ENCODE data around the gene JAML. TPM values are rescaled to one million over a fixed set of nuclear protein-coding genes. Genes with fewer than 3 reads are reported as not detected.
A peak's percentile ranks its signal among the peaks of the same experiment; 100 is the strongest.

JAML gene
- total RNA-seq, 2 donors from 2014 or later, result 3.3 to 12.0 TPM

GRCh38 chr11:118172356-118172755 lies 52.5 kb downstream of the JAML start:
- Histone ChIP-seq H3K4me3 (no peak overlapping the region), H3K9ac (ENCODE audit: low read depth in 2 of 2, low read length in 2 of 2) (no peak overlapping the region), H3K4me1 (no peaks in the 10 kb centered on the region), H3K27me3 (no peaks in the 10 kb centered on the region), H3K9me3 (no peaks in the 10 kb centered on the region), H3K27ac (no peak overlapping the region), H3K36me3 (no peaks in the 10 kb centered on the region)
- intact Hi-C loops (cut with DNase I), result no loop called here
- no peak for TF ChIP-seq CTCF (IDR thresholded peaks at IDR 0.05)
- DNase-seq, result no peak

GRCh38 chr11:118171269-118172062 lies 53.3 kb downstream of the JAML start:
- DNase-seq, result peak; percentile 73
- no peak overlapping the region for H3K27ac ChIP-seq
- H3K27me3 ChIP-seq, result no peaks in the 10 kb centered on the region
- H3K9ac ChIP-seq (ENCODE audit: low read depth in 2 of 2, low read length in 2 of 2), result no peak overlapping the region
- H3K9me3 ChIP-seq, result no peaks in the 10 kb centered on the region
- TF ChIP-seq CTCF (IDR thresholded peaks at IDR 0.05), result peak; percentile 88
- intact Hi-C loops (cut with DNase I), result loop anchor here (2.0 kb wide), 1 partner anchor 25 kb away; no protein-coding TSS in a partner anchor
- no peaks in the 10 kb centered on the region for H3K36me3 ChIP-seq
- no peak overlapping the region for H3K4me3 ChIP-seq
- no peaks in the 10 kb centered on the region for H3K4me1 ChIP-seq

- Histone ChIP-seq H3K36me3 (no peaks in the 10 kb centered on the region), H3K9me3 (no peaks in the 10 kb centered on the region), H3K4me3 (no peak overlapping the region), H3K4me1 (no peaks in the 10 kb centered on the region), H3K9ac (ENCODE audit: low read depth in 2 of 2, low read length in 2 of 2) (no peak overlapping the region), H3K27me3 (no peaks in the 10 kb centered on the region), H3K27ac (no peak overlapping the region)
- TF ChIP-seq CTCF (IDR thresholded peaks at IDR 0.05), result no peak
- DNase-seq, result no peak
- intact Hi-C loops (cut with DNase I), result loop anchor here (2.0 kb wide), 1 partner anchor 24 kb away; no protein-coding TSS in a partner anchor
Observed at GRCh38 chr11:118170882-118171268, 53.9 kb downstream of the JAML start.

GRCh38 chr11:118170231-118170630 lies 54.6 kb downstream of the JAML start:
- H3K4me1 ChIP-seq, result no peaks in the 10 kb centered on the region
- DNase-seq, result no peak
- no peak overlapping the region for H3K9ac ChIP-seq (ENCODE audit: low read depth in 2 of 2, low read length in 2 of 2)
- TF ChIP-seq CTCF (IDR thresholded peaks at IDR 0.05), result no peak
- no peaks in the 10 kb centered on the region for H3K27me3 ChIP-seq
- no peak overlapping the region for H3K27ac ChIP-seq
- no peak overlapping the region for H3K4me3 ChIP-seq
- no peaks in the 10 kb centered on the region for H3K36me3 ChIP-seq
- intact Hi-C loops (cut with DNase I), result loop anchor here (2.0 kb wide), 1 partner anchor 23 kb away; no protein-coding TSS in a partner anchor
- no peaks in the 10 kb centered on the region for H3K9me3 ChIP-seq

GRCh38 chr11:118169300-118170140 lies 55.3 kb downstream of the JAML start:
- Histone ChIP-seq H3K27ac (no peak overlapping the region), H3K27me3 (no peaks in the 10 kb centered on the region), H3K9ac (ENCODE audit: low read depth in 2 of 2, low read length in 2 of 2) (no peak overlapping the region), H3K4me1 (no peaks in the 10 kb centered on the region), H3K36me3 (no peaks in the 10 kb centered on the region), H3K4me3 (no peak overlapping the region), H3K9me3 (no peaks in the 10 kb centered on the region)
- TF ChIP-seq CTCF (IDR thresholded peaks at IDR 0.05), result no peak
- intact Hi-C loops (cut with DNase I), result loop anchor here (2.0 kb wide), 1 partner anchor 23 kb away; no protein-coding TSS in a partner anchor
- DNase-seq, result no peak
